Large intestine (tissue), 12 donors: Measurements from ENCODE around the gene LRRC66. TPM values are rescaled to one million over a fixed set of nuclear protein-coding genes. Genes with fewer than 3 reads are reported as not detected.

Experiments used
- DNase-seq, 2 donors: peaks; one replicate each; pipeline versions ENCODE4 v3.0.0 to v3.0.0-alpha.2; 2013
- H3K27ac ChIP-seq: one replicate; pipeline ENCODE4 v1.5.1; 2013; ENCODE audit warnings: low read length
- H3K27me3 ChIP-seq: 2 replicates; pipeline ENCODE4 v1.6.1; 2013; ENCODE audit warnings: low read length; ENCODE audit not compliant: control insufficient read depth, insufficient read depth
- H3K36me3 ChIP-seq: 2 replicates; pipeline ENCODE4 v1.6.1; 2013; ENCODE audit warnings: low read length; ENCODE audit not compliant: control insufficient read depth, insufficient read depth
- H3K4me1 ChIP-seq: one replicate; pipeline ENCODE4 v1.6.1; 2013; ENCODE audit warnings: low read length; ENCODE audit not compliant: control insufficient read depth, insufficient read depth
- H3K4me3 ChIP-seq: one replicate; pipeline ENCODE4 v1.5.1; 2013; ENCODE audit warnings: low read length
- H3K9me3 ChIP-seq: one replicate; pipeline ENCODE4 v1.6.1; 2013; ENCODE audit warnings: mild to moderate bottlenecking, low read depth, low read length, moderate library complexity; ENCODE audit not compliant: control insufficient read depth
- WGBS: methylation state at CpG from one replicate; pipeline ENCODE4 v1.1.5; 2013; ENCODE audit warnings: low lambda C conversion rate; ENCODE audit not compliant: insufficient coverage; 5-methylcytosine and 5-hydroxymethylcytosine counted together
- long read RNA-seq, 11 donors: transcript quantifications; one replicate each; lab custom pipeline, GENCODE V29; 2026
- polyA plus RNA-seq: library from polyadenylated mRNA; unstranded; fragments of 120-200 nt; gene quantifications from one replicate; pipeline ENCODE4 v1.2.1, GENCODE V29; 2013

LRRC66 gene
- polyA plus RNA-seq = 7.8 TPM
- long read RNA-seq, donor 1 = 0 reads
- long read RNA-seq, donor 2, partial matches to known transcripts = 0 of 1 reads
- long read RNA-seq, donor 2, other reads (novel, unspliced or antisense) = 0 of 1 reads
- long read RNA-seq, donor 3, partial matches to known transcripts = 0 of 1 reads
- long read RNA-seq, donor 3, other reads (novel, unspliced or antisense) = 0 of 1 reads
- long read RNA-seq, donor 4 = 0 reads
- long read RNA-seq, donor 5 = 0 reads
- long read RNA-seq, donor 6 = 0 reads
- long read RNA-seq, donor 7 = 0 reads
- long read RNA-seq, donor 8 = 0 reads
- long read RNA-seq, donor 9, partial matches to known transcripts = 0 of 1 reads
- long read RNA-seq, donor 9, other reads (novel, unspliced or antisense) = 0 of 1 reads
- long read RNA-seq, donor 10 = 0 reads
- long read RNA-seq, donor 11 = 0 reads

DNA sequence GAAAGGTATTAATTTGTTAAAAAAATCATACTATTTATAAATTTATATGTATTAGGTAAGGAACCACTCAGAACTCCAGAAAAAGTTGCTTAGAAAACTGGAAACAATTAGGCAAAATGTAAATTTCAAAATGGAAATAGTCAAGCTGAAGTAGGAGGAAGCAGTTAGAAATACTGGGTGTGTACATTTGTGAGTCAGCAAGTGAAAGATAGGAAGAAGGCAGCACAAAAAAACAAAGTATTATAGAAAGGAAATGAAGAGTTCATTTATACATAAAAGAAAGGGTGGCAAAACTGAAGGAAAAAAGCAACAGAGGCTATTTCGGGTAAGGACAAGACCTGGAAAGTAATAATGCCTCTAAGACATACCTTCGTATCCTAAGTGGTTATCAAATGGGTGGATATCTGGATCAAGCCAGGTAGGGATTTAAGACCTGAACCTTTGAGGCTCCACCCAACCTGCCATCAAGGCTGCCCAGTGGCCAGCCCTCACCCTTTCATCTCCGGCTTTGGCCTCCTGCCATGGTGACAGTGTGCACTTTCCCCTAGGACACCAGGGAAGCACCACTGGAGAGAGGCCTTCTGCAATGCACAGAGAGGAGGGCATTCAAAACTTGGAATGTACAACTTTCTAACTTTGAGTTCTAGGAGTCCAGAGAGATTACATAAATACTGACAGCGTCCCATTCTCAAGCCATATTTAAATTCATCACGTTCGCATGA is at the start of gene LRRC66:
LRRC66 (minus strand) TSS at position 428 of the 722 bp plus-strand sequence. CDS start 2,750 bp downstream, outside the sequence.
- no peaks in the 10 kb centered on the region for H3K9me3 ChIP-seq
- H3K4me1 ChIP-seq = peaks cover 21% of the 10 kb centered on the region
- H3K27me3 ChIP-seq = no peaks in the 10 kb centered on the region
- H3K36me3 ChIP-seq = peaks cover 15% of the 10 kb centered on the region
- WGBS = no CpG with 5 or more reads among the region's 6 CpGs
- H3K27ac ChIP-seq = peak within 1 kb of the TSS; percentile 82
- DNase-seq = peak in 1 of 2 donors; percentile 71
- no peak within 1 kb of the TSS for H3K4me3 ChIP-seq

GRCh38 chr4:52069571-52069970 is 49.4 kb upstream of the LRRC66 start:
- Histone ChIP-seq H3K27ac (no peak overlapping the region), H3K4me3 (no peak overlapping the region), H3K27me3 (no peaks in the 10 kb centered on the region), H3K9me3 (no peaks in the 10 kb centered on the region), H3K36me3 (no peaks in the 10 kb centered on the region), H3K4me1 (no peaks in the 10 kb centered on the region)
- 83% methylated on average over 1 of the region's 1 CpG for WGBS
- no peak for DNase-seq

GRCh38 chr4:52059372-52059771 is 39.2 kb upstream of the LRRC66 start:
- Histone ChIP-seq H3K27me3 (peaks cover 2% of the 10 kb centered on the region), H3K4me1 (no peaks in the 10 kb centered on the region), H3K4me3 (no peak overlapping the region), H3K36me3 (no peaks in the 10 kb centered on the region), H3K9me3 (no peaks in the 10 kb centered on the region), H3K27ac (no peak overlapping the region)
- WGBS = no CpG with 5 or more reads among the region's 3 CpGs
- DNase-seq = no peak

- no peak for DNase-seq
Measured at GRCh38 chr4:52058275-52058674, 38.1 kb upstream of the LRRC66 start.

DNA sequence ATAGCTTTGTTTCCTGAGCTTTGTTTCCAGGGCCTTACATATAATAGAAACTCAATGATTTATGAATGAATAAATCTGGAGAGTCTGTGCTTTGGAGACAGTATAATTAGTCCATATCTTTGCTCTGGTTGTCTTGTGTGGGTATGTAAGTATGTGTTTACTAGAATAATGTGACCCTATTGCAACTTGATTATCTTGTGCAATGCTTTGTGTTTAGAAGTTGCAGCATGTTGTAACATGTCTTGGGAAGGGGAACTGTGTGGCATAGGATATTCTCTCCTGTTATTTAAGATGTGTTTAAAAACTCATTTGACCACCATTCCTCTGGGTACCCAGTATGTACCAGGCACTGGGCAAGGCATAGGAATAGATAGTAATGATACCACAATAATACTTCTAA is 37.0 kb upstream of the LRRC66 start:
- DNase-seq = no peak
- Histone ChIP-seq H3K27me3 (peaks cover 11% of the 10 kb centered on the region), H3K36me3 (no peaks in the 10 kb centered on the region), H3K9me3 (no peaks in the 10 kb centered on the region), H3K4me3 (no peak overlapping the region), H3K4me1 (no peaks in the 10 kb centered on the region), H3K27ac (no peak overlapping the region)

More at GRCh38 chr4:52058275-52058674, 38.1 kb upstream of the LRRC66 start:
- no CpG with 5 or more reads among the region's 1 CpG for WGBS
- H3K4me3 ChIP-seq = no peak overlapping the region
- H3K4me1 ChIP-seq = no peaks in the 10 kb centered on the region
- H3K27ac ChIP-seq = no peak overlapping the region
- peaks cover 5% of the 10 kb centered on the region for H3K27me3 ChIP-seq
- H3K36me3 ChIP-seq = no peaks in the 10 kb centered on the region
- H3K9me3 ChIP-seq = no peaks in the 10 kb centered on the region

- H3K27ac ChIP-seq = no peak overlapping the region
- H3K36me3 ChIP-seq = no peaks in the 10 kb centered on the region
- H3K9me3 ChIP-seq = peaks cover 4% of the 10 kb centered on the region
- DNase-seq = no peak
- H3K4me1 ChIP-seq = no peaks in the 10 kb centered on the region
- WGBS = no CpG with 5 or more reads among the region's 3 CpGs
- no peak overlapping the region for H3K4me3 ChIP-seq
- H3K27me3 ChIP-seq = peaks cover 24% of the 10 kb centered on the region
Measured at GRCh38 chr4:52054254-52054653, 34.1 kb upstream of the LRRC66 start.

DNA sequence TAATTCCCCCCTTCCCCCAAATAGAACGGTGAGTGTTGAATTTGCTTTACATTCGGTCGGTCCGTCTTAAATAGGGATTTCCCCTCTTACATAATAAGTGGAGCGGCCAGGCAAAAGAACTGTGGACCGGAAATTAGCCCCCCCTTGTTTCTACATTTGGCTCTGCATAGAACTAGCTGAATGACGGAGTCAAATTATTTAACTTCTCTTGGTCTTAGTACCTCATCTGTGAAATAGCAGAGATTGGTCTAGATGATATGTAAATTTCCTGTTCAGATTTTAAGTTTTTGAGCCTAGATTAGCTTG is 32.3 kb upstream of the LRRC66 start:
- Histone ChIP-seq H3K9me3 (peaks cover 4% of the 10 kb centered on the region), H3K27ac (no peak overlapping the region), H3K4me3 (no peak overlapping the region), H3K27me3 (peaks cover 24% of the 10 kb centered on the region), H3K36me3 (no peaks in the 10 kb centered on the region), H3K4me1 (no peaks in the 10 kb centered on the region)
- DNase-seq = no peak
- no CpG with 5 or more reads among the region's 7 CpGs for WGBS

GRCh38 chr4:52051615-52052474 is 31.7 kb upstream of the LRRC66 start:
- Histone ChIP-seq H3K9me3 (peaks cover 4% of the 10 kb centered on the region), H3K4me1 (no peaks in the 10 kb centered on the region), H3K27me3 (peaks cover 24% of the 10 kb centered on the region), H3K27ac (no peak overlapping the region), H3K4me3 (peak overlapping the region; percentile 48), H3K36me3 (no peaks in the 10 kb centered on the region)
- WGBS = 0% methylated on average over 9 of the region's 46 CpGs
- DNase-seq = peak; percentile 37 to 68

DNA sequence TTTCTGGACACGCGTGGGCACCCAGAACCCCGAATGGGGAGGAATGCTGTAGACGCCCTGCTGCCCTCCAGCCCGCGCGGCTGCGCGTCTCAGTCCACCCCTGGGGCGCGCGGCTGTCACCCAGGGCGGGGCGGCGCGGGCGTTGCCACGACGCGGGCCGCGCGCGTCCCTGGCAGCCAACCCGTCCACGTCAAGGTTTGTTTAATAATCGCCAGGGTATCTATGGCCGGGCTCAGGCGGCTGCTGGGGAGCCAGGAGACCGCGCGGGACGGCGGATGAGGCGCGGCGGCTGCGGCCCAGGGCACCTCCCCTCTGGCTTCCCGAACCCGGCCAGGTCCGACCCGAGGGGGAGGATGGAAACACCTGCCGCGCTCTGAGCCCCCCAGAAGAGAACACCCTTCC is 31.1 kb upstream of the LRRC66 start, which contains the start of gene SPATA18:
SPATA18 (plus strand) TSS at position 92 of the 402 bp plus-strand sequence. CDS start 401 bp downstream, outside the sequence.
- H3K4me1 ChIP-seq = no peaks in the 10 kb centered on the region
- H3K4me3 ChIP-seq = peak within 1 kb of the TSS; percentile 48
- no peak within 1 kb of the TSS for H3K27ac ChIP-seq
- H3K27me3 ChIP-seq = peaks cover 24% of the 10 kb centered on the region
- no CpG with 5 or more reads among the region's 44 CpGs for WGBS
- peak in 1 of 2 donors; percentile 47 for DNase-seq
- peaks cover 4% of the 10 kb centered on the region for H3K9me3 ChIP-seq
- no peaks in the 10 kb centered on the region for H3K36me3 ChIP-seq

DNA sequence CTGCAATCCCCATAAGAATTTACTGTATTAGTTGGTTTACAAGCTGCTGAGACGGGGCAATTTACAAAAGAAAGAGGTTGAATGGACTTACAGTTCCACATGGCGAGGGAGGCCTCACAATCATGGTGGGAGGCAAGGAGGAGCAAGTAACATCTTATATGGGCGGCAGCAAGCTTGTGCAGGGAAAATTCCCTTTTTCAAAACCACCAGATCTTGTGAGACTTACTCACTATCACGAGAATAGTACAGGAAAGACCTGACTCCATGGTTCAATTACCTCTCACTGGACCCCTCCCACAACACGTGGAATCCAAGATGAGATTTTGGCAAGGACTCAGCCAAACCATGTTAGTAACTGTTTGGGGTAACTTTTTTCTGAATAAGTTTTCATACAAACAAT is 29.1 kb upstream of the LRRC66 start:
- Histone ChIP-seq H3K9me3 (peaks cover 4% of the 10 kb centered on the region), H3K4me3 (no peak overlapping the region), H3K4me1 (no peaks in the 10 kb centered on the region), H3K27me3 (peaks cover 22% of the 10 kb centered on the region), H3K27ac (no peak overlapping the region), H3K36me3 (no peaks in the 10 kb centered on the region)
- no CpG with 5 or more reads among the region's 5 CpGs for WGBS
- no peak for DNase-seq
